ENCODE measurements around the gene FAM174B.

The FAM174B gene

DNA sequence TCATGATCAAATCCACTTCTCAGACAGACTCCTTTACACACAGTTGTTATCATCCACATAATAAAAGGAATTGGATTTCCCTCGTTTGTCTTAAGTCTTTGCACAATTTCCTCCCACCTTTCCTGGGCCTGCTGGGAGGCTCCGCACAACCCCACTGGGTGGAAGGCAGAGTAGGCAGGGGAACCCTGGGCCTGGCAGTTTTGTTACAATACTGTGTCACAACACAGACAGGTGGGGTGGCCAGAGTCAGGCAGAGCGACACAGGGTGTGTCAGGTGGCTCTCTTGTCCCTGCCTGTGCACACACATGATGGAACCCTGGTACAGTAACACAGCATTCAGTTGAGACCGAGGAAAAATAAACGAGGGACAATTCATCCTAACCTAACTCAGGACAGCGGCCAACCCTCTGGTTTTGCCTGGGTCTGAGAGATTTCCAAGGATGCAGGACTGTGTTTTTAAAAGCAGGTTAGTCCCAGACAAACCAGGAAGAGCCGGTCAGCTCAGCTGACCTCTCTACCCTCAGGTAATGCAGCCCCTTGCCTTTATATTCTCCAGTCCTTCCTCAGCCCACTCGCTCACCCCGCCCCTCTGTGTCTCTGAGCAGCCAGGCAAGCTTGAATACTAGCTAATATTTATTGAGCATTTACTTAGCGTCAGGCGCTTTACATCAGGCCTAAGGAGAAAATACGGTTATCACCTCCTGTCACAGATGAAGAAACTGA is 8.8 kb upstream of the FAM174B start:
- no peak for DNase-seq

DNA sequence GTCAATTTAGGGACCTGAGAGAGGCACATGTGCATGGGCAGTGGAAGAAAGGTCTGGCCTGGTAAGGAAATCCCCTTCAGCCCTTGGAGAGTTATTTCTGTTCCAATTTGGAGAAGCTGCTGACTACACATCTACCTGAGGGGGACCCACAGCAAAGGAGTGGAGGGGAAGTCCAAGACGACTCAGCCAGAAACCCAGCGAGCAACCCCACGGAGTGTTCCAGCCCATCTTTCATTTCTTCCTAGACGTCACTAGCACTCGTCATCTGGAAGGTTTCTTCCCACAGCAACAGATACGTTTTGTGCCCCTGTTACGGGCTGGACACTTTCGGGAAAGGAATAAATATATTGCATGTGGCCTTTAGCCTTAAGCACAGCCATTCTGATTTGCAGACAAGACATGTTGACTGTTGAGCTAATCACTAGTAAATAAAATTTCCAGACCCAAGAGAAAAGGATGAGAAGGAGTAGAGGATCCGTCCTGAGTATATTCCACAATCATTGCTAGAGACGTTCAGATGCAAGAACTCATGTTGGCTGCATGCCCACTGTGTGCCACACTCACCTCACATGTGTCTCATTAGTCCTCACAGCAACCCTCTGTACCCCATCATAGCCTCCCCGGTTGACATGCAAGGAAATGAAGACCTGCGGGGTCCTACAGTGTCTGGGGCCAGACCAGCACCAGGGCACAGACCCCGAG is 7.8 kb upstream of the FAM174B start:
- no peak for DNase-seq

DNA sequence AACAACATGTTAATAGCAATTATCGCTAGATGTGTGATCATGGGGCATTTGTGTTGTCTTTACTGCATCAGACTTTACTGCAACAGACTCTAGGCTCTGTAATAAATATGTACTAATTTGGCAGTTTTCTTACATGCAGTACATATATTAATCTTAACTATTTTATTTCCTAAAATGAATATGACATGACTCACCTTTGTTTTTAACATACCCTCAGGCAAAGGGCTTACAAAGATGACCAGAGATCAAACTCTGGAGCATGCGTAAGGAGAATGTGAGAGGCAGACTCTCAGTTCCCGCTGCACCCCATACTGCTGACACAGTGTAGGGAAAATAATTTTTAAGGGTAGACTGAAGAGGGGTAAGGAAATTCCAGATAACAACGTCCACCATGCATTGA is 7.2 kb upstream of the FAM174B start:
- DNase-seq: no peak

DNA sequence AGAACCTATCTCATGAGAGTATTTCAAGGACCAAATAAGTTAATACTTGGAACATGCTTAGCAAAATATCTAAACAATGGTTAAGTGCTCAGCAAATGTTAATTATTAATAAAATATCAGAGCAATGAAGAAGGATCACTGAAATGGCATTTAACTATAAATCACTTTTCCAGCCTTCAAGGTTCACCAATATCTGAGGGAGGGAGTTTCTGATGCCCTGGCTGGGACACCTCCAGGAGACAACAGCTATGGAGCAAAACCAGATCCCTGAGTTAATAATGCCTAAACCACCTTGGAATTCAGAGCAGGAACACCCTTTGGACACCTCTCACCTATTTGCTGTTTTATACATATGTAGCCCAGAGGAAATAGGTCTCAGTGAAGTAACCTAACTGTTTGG is 6.4 kb upstream of the FAM174B start:
- no peak for DNase-seq

DNA sequence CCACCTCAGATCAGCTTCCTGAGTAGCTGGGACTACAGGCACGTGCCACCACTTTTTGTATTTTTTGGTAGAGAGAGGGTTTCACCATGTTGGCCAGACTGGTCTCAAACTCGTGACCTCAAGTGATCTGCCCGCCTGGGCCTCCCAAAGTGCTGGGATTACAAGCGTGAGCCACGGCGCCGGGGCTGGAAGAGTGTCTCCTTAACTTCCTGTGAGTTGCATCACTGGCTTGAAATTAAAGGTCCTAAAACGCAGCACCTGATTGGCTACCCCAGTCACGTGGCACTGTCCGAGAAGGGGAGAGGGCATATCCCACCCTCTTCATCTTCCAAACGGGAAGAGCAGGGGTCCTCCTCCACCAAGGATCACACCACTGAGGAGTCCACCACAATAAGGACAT is 5.5 kb upstream of the FAM174B start:
- DNase-seq: no peak

DNA sequence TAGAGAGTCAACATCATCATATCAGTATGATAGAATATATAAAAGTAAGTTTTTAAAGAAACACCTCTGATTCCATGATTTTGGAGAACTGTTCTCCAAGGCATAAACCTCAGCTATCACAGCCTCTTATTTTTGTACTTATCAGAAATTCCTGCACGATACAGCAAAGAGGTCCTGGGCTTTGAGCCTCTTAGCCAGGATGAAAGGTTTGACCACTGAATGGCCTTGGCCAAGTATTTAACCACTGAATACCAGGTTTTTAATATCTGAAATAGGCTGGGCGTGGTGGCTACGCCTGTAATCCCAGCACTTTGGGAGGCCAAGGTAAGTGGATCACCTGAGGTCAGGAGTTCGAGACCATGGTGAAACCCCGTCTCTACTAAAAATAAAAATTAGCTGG is 1.9 kb upstream of the FAM174B start:
- DNase-seq: no peak

DNA sequence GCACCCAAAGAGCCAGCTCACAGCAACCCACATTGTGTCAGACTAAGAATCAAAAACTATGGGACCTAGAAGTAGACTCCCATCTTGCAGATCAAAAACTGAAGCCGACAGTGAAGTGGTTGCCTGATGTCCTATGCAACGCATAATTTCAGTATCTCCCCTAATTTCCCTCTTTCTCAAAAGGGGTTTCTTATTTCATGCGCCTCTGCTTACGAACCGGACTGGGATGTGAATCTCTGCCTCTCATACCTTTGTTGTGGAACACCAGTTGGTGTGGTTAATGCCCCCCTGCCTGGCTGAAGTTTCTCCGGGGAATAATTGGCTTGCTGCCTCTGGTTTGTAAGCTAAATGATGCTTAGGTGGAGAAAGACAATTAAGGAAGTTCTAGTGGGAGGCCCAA is 514 bp upstream of the FAM174B start:
- DNase-seq: no peak

DNA sequence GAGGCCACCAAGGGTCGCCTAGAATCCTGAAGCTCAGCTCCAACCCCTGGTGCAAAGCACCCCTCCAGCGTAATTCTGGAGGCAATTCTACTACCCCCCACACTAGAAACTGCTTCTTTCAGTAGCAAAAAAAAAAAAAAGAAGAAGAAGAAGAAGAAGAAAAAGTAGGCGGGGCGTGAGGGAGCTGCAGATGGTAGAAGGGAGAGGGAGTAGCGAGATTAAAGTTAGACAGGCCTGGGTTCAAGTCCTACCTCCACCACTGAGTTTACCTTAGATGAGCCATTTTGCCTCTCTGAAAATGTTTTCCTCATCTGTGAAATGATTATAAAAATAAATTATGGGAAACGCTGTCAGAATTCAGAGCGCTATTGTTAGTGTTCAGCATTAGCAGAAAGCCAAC is 913 bp downstream of the FAM174B start:
- DNase-seq: no peak

DNA sequence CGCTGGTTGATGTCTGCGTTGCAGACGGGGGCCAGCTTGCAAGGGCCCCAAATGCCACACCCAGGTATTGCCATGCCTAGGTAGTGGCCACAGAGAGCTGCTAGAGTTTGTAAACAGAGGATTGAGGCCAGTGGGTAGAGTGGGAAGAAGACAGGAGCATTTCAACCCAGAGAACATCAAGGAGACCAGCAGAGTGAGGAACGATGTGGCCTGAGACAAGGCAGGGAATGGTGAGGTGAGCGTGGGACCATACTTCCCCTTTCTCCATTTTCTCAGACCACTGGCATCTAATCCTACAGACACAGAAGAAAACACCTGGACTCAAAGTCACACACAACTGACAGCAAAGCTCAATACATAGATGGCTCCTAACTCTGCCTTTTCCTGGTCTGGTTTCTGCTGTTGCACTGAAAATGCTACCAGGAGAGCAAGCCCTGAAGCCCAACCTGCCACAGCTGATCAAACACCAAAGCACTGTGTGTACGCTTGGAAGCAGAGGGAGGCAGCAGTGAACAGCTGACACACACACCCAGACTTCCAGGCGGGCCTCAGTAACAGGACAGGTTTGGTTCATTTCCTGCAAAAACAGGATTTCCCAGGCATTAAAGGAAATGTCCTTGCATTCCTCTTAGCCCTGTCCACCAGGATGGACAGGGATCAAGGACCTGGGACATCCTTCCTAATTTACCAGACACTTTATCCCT is 1.6 kb downstream of the FAM174B start:
- peak; percentile 76 to 82 for DNase-seq

DNA sequence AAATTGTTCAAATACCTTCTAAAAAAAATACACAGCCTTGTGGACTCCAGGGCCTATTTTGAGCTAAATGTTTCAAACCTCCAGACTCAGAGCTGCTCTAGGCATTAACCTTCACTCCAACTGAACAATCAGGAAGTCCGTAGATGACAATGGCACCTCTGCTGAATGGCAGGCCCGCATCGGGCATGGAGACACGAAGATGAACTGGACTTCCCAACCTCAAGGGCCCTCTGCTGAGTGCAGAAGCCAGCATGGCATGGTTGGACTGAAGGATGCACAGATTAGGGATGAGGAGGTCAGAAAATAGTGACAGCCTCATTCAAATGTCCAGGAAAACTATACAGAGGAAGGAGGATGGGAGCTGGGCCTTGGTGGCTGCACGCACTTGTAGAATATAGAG is 2.2 kb downstream of the FAM174B start:
- DNase-seq: no peak

DNA sequence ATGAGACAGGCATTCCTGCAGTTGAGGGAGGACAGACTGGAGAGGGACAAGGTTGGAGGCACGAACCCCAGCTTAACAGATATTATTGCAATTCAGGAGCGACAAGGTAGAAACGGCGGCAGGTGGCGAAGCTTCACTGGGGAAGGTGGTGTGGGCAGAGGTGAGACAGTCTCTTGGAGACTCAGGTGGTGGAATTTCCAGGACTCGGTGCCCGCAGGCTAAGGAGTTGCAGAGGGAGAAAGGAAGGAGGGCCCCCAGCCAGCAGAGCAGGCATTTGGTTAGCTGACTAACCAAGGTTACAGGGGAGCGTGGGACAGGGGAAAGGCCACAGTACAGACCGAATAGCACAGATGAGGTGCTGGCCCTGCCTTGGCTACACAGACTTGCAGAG is 3.0 kb downstream of the FAM174B start:
- DNase-seq: no peak

DNA sequence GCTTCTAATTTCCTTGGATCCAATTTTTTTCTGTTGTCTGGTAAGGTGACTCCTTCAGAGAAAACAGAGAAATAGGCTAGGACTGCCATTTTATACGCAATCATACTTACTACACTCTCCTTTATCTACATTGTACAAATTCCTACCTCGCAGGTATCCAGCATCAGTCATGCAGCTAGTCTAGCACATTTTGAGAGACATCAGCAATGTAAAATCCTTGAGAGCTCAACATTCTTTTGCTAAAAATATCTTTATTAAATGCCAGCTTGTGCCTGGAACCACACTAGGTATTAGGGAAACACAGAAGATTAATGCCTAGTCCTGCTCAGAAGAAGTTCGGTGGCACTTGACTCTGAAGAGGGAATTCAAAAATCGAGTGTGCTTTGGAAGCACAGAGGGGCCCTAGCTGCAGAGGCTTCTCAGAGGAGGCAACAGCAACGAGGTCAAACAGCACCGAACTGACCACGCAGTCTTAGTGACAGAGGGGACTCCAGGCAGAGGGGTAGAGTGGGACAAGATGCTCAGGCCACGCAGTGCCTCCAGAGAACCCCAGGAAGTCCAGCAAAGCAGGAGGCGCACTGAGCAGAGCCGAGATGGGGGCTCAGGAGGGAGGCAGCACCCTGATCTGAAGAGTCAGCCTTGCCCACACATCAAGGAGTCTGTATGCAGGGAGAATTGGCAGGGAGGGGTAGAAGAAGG is 3.5 kb downstream of the FAM174B start:
- no peak for DNase-seq

DNA sequence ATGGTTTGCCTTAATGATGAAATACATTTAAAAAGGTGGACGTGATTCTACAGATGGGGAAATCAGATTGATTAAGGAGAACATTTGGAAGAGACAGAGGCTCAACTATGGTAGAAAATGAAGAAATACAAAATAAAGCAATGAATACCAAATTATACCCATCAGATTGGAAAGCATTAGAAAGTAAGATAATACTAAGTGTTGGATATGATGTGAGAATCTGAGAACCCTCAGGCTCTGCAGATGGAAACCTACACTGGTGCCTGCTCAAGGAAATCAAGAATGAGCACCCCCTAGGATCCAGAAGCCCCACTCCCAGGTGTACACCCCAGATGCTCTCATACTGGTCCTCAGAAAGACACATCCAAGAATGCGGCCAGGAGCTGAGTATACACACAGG is 4.6 kb downstream of the FAM174B start:
- DNase-seq: no peak

DNA sequence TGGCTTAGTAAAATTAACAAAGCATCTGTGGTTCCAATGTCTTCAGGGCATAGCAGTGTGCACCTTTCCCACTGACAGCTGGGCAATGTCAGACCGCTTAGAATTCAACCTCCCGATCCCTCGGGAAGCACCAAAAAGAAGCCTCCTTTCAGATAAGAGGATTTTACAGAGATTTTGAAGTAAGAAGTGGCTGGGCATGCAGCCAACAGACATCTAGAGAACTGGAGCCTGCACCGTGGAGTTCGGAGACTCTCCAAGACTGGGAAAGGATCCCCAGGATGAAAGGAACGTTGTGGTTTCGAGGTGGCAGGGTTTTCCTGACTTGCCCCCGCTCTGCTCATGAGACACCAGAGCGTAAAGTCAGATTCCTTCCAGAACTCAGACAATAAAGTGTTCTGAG is 5.3 kb downstream of the FAM174B start:
- no peak for DNase-seq

DNA sequence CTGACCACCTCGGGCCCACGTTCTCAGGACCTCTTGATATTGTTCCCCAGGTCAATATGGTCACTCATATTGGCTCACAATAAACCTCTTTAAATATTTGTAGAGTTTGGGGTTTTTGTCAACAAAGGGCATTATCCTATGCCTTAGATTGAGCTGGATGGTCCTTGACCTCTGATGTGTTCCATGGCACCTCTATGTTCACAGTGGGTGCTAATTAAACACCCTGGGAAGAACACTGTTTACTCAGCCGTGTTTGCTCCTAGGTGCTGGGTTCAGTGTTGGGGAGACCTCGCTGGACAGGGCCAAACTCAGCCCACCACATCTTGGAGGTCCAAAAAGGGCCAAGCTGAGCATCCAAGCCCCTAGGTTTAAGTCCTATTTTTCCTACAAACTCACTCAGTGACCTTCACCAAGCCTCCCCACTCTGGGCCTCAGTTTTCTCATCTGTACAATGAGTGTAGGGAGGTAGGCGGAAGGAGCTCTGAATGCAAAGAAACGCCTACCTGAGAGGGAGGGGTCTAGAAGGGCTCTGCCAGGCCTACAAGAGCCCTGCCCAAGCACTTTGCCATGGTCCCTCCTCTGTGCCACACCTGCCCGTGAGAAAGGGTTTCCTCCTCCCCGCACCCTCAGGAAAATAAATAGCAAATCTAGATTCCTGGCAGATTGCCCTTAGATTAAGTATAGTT is 7.2 kb downstream of the FAM174B start:
- no peak for DNase-seq

DNA sequence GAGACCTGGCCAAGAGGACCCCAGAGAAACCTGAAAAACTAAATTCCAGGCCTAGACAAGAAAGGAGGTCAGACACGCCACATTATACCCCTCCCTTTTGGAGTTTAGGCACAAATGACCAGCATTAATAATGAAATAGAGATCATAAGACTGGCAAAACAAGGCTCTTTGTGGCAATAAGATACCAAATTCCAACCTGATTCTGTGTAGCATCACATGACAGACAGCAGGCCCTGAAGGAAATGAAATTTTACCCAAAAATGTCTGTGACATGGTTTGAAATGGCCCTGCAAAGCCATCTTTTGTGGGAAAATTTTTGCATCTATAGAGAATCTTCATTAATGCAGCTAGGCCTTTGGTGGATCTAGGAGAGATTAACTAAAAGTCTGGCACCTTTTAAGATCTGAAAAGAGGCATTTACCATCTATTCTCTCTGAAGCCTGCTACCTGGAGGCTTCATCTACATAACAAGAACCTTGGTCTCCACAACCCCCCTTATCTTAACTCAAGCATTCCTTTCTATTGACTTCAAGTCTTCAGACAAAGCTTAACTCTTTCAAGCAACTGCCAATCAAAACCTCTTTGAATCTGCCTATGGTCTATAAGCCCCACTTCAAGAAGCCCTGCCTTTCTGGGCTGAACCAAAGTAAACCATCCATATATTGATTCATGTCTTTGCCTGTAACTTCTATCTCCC is 8.0 kb downstream of the FAM174B start:
- DNase-seq: no peak

DNA sequence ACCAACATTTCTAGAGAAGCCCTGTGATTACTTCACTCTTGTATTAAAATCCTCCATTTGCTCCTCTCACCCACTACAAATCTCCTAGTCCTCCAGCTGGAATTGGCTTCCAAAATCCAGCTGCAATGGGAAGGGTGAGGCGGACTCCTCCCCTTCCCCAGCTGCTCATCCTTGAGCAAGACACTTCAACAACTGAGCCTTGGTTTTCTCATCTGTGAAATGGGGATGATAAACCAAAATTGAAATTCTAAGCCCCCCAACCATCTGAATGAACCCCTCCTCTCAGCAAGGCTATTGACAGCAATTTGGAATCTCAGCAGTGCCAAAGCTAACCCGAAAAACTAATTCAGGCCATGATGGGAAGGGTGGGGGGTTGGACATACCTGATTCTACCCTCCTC is 9.4 kb downstream of the FAM174B start:
- DNase-seq: no peak

DNA sequence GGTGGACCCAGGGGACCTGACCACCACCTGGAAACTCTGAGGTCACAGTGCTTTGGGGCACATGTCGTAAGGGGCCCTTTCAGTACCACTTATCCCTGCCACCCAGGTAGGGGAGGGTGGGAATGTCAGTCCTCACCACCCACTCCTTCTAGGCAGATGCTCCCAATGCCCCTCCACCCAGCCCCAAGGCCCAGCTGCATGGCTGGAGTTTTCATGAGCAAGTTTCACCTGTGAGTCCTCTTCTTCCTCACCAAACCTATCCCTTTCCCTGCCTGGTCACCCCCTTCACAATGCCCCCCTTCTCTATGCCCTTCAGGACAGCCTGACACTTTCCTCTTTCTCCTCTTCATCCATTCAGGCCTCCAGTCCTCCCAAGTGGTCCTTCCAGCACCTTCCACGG is 9.8 kb downstream of the FAM174B start:
- DNase-seq: no peak

DNA sequence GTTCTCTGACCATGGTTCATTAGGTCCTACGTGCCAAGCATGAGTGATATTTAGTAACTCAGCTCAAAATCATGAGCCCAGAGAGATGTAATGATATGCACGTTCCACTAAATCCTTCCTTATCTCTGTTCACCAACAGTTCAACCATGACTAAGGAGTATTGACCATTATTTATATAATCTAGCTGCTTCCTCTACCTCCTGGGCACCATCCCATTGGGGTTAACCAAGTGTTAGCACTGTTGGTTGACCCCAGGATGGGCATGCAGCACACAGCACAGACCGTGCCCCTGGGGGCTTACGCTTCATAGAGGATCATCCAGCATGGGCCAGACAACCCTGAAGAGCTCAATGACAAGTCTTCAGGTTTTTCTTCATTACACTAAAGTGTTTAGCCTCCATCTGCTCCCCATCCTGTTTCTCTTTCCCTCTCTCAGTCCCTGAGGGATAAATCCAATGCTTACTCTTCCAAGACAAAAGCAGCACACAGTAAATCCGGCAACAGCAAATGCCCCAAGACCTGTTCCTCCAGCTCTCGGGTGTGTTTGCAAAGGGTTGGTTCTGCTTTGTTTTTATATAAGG is 10.4 kb downstream of the FAM174B start:
- DNase-seq: peak in 1 of 2 experiments; percentile 7

DNA sequence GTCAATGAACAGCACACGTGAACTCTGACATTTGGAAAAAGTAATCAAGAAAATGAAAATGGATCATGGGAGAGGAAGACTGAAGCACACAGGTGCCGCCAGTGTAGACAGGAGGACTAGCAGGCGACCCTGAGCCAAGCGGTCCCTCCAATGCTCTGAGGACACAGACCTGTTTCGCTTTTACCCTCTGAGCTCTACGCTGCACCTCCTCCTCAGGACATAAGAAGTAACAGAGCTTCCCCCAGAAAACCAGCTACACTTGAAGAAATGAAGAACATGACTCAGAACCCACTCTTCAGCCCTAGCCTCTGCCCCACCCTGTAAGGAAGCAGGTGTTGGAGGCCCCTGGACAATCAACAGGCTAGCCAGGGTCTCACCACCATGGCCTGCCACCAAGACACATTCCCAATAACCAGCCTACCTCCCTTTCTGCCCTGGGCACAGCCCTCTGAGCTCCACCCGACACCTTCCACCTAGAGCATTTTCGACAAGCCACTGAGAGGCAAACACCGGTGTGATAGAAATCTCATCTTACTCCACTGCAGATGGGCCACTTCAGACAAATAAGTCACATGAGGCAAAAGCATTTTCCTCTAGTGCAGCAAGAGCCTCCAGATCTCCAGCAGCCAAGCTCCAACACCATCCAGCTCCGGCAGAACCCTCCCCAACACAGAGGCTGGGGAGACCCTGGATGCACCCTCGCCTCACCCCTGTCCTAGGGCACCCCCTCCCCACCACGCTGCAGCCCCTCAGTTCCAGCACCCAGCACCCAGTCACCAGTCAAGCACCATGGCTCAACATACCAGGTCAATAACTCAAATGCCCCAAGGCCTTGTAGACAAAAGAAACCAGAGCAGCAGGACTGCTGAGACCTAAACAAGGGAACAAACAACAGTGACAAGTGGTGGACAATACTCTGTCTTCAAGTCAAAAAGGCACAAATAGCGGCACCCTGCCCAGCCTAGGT is 11.4 kb downstream of the FAM174B start:
- no peak for DNase-seq
